Upper lobe of left lung (tissue), 6 donors: ENCODE data around the gene TGIF1. TPM values are rescaled to one million over a fixed set of nuclear protein-coding genes. Genes with fewer than 3 reads are reported as not detected.

Experiments used
- ATAC-seq, 2 donors: fragments of 200-7000 bp; cut with Tn5 transposase; one replicate each; pipeline ENCODE4 v1.9.1; 2022; ENCODE audit warnings: mild to moderate bottlenecking in 2 of 2, moderate library complexity in 2 of 2; ENCODE audit not compliant: low FRiP score in 2 of 2
- DNase-seq, 2 donors: peaks; one replicate each; pipeline ENCODE4 v3.0.0-alpha.2; 2019 to 2020
- H3K27ac ChIP-seq, 4 donors: fragments of 200-600 bp; sonication (generic); one replicate each; pipeline ENCODE4 v1.5.1; 2016 to 2019
- H3K27me3 ChIP-seq, 4 donors: fragments of 200-600 bp; sonication (generic); one replicate each; pipeline ENCODE4 v1.5.1; 2017 to 2019
- H3K36me3 ChIP-seq, 4 donors: fragments of 200-600 bp; sonication (generic); one replicate each; pipeline ENCODE4 v1.5.1; 2016 to 2019
- H3K4me1 ChIP-seq, 4 donors: fragments of 200-600 bp; sonication (generic); one replicate each; pipeline ENCODE4 v1.5.1; 2018 to 2019
- H3K4me3 ChIP-seq, 4 donors: fragments of 200-600 bp; sonication (generic); one replicate each; pipeline ENCODE4 v1.5.1; 2017 to 2019; ENCODE audit warnings: mild to moderate bottlenecking in 2 of 4, moderate library complexity in 1 of 4
- H3K9me3 ChIP-seq, 4 donors: fragments of 200-600 bp; sonication (generic); one replicate each; pipeline ENCODE4 v1.5.1; 2018 to 2019
- CTCF ChIP-seq, 6 experiments: fragments of 450-650 bp in 4 of 6; fragments of 200-600 bp in 2 of 6; sonication (generic) in 2 of 6; IDR thresholded peaks; one replicate each; pipeline ENCODE4 v1.5.1; 2016 to 2019; ENCODE audit warnings: antibody characterized with exemption in 6 of 6
- EP300 ChIP-seq, 4 donors: sonication (generic); formaldehyde crosslinking; IDR thresholded peaks; one replicate each; pipeline ENCODE4 v1.5.1; 2017; ENCODE audit warnings: antibody characterized with exemption in 4 of 4, control low read depth in 2 of 4
- POLR2A ChIP-seq, 4 donors: fragments of 450-650 bp; IDR thresholded peaks; one replicate each; pipeline ENCODE4 v1.5.1; 2016 to 2017; ENCODE audit warnings: antibody characterized with exemption in 4 of 4, mild to moderate bottlenecking in 2 of 4
- POLR2AphosphoS5 ChIP-seq, 2 donors: sonication (generic); formaldehyde crosslinking; IDR thresholded peaks; one replicate each; pipeline ENCODE4 v1.5.1; 2017; ENCODE audit warnings: antibody characterized with exemption in 2 of 2
- WGBS, 2 donors: methylation state at CpG; one replicate each; pipeline ENCODE4 v1.1.5; 2017 to 2018; 5-methylcytosine and 5-hydroxymethylcytosine counted together
- total RNA-seq, 6 donors: library from RNA; depleted of rRNA in 4 of 6; stranded (reverse); fragments of >200 nt in 4 of 6; gene quantifications; one replicate each; pipeline versions ENCODE4 v1.1.0 to v1.2.1, GENCODE V29; 2016 to 2021
- donor health status: DM: no; HTN: no; CAD: no; lungs with moderate emphysema.
- donor health status: DM: no; HTN: yes; CAD: no; lungs with severe emphysema.

TGIF1 gene
- total RNA-seq, 6 donors from 2014 or later, result 55.8 to 87.0 (median 64.8) TPM

- TF ChIP-seq CTCF (IDR thresholded peaks at IDR 0.05) (no peak), POLR2AphosphoS5 (IDR thresholded peaks at IDR 0.05) (no peak), POLR2A (IDR thresholded peaks at IDR 0.05) (no peak), EP300 (IDR thresholded peaks at IDR 0.05) (no peak)
- ATAC-seq, result no peak
- 93 to 95% methylated on average over 5 of the region's 5 CpGs for WGBS, 2 donors
Observed at GRCh38 chr18:3480827-3481573, 31.0 kb downstream of the TGIF1 start.

GRCh38 chr18:3481696-3482210 lies 31.8 kb downstream of the TGIF1 start:
- Histone ChIP-seq H3K4me3 (no peak overlapping the region), H3K36me3 (no peaks in the 10 kb centered on the region), H3K27ac (no peak overlapping the region), H3K4me1 (no peaks in the 10 kb centered on the region), H3K27me3 (no peaks in the 10 kb centered on the region), H3K9me3 (no peaks in the 10 kb centered on the region)
- peak in 1 of 2 donors; percentile 58 for ATAC-seq
- no peak for DNase-seq
- TF ChIP-seq POLR2A (IDR thresholded peaks at IDR 0.05) (no peak), CTCF (IDR thresholded peaks at IDR 0.05) (peak in 5 of 6 experiments; percentile 17 to 44 (median 32)), POLR2AphosphoS5 (IDR thresholded peaks at IDR 0.05) (no peak), EP300 (IDR thresholded peaks at IDR 0.05) (no peak)
- WGBS, 2 donors, result 57 to 58% methylated on average over 5 of the region's 5 CpGs

More at GRCh38 chr18:3480827-3481573, 31.0 kb downstream of the TGIF1 start:
- H3K36me3 ChIP-seq, result no peaks in the 10 kb centered on the region
- no peak overlapping the region for H3K27ac ChIP-seq
- H3K9me3 ChIP-seq, result no peaks in the 10 kb centered on the region
- H3K27me3 ChIP-seq, result no peaks in the 10 kb centered on the region
- DNase-seq, result no peak
- H3K4me1 ChIP-seq, result no peaks in the 10 kb centered on the region
- no peak overlapping the region for H3K4me3 ChIP-seq

- TF ChIP-seq POLR2AphosphoS5 (IDR thresholded peaks at IDR 0.05) (no peak), CTCF (IDR thresholded peaks at IDR 0.05) (no peak), POLR2A (IDR thresholded peaks at IDR 0.05) (no peak), EP300 (IDR thresholded peaks at IDR 0.05) (no peak)
- no peaks in the 10 kb centered on the region for H3K27me3 ChIP-seq
Observed at GRCh38 chr18:3482258-3482657, 32.3 kb downstream of the TGIF1 start.

GRCh38 chr18:3485153-3486149 lies 35.5 kb downstream of the TGIF1 start:
- H3K4me3 ChIP-seq, result no peak overlapping the region
- WGBS, 2 donors, result 72 to 82% methylated on average over 9 of the region's 9 CpGs
- H3K36me3 ChIP-seq, result no peaks in the 10 kb centered on the region
- no peak for TF ChIP-seq CTCF (IDR thresholded peaks at IDR 0.05)
- no peak for TF ChIP-seq POLR2AphosphoS5 (IDR thresholded peaks at IDR 0.05)
- TF ChIP-seq POLR2A (IDR thresholded peaks at IDR 0.05), result no peak
- TF ChIP-seq EP300 (IDR thresholded peaks at IDR 0.05), result no peak
- H3K4me1 ChIP-seq, result no peaks in the 10 kb centered on the region
- no peaks in the 10 kb centered on the region for H3K27me3 ChIP-seq
- no peak overlapping the region for H3K27ac ChIP-seq
- DNase-seq (no peak), ATAC-seq (no peak)
- no peaks in the 10 kb centered on the region for H3K9me3 ChIP-seq

More at GRCh38 chr18:3482258-3482657, 32.3 kb downstream of the TGIF1 start:
- no peak for ATAC-seq
- Histone ChIP-seq H3K4me1 (no peaks in the 10 kb centered on the region), H3K27ac (no peak overlapping the region), H3K36me3 (no peaks in the 10 kb centered on the region), H3K4me3 (no peak overlapping the region), H3K9me3 (no peaks in the 10 kb centered on the region)
- 77 to 81% methylated on average over 3 of the region's 3 CpGs for WGBS, 2 donors
- no peak for DNase-seq
